Fibroblast of the aortic adventitia (primary cell): ENCODE results near the gene ATPAF1. TPM values are rescaled to one million over a fixed set of nuclear protein-coding genes. Genes with fewer than 3 reads are reported as not detected.
"Not testable (repeated sequence)": the region's sequence is repeated elsewhere in the genome, so short reads cannot be mapped to it uniquely, and the experiment has no call there.

ENCODE experiments used
- DNase-seq: peaks from one replicate; pipeline ENCODE4 v3.0.0-alpha.2; 2010; ENCODE audit warnings: low read depth
- H3K4me3 ChIP-seq: 2 replicates; pipeline ENCODE4 v1.5.1; 2011; ENCODE audit warnings: low read depth, mild to moderate bottlenecking, control low read depth, low read length, moderate library complexity
- CTCF ChIP-seq: IDR thresholded peaks from 2 replicates; pipeline ENCODE4 v1.5.1; 2011; ENCODE audit warnings: mild to moderate bottlenecking, low read length, control low read depth, inconsistent platforms; ENCODE audit not compliant: insufficient read depth
- total RNA-seq: library from RNA; depleted of rRNA; stranded (reverse); fragments of >200 nt; gene quantifications from 2 replicates; pipeline ENCODE4 v1.2.3, GENCODE V29; 2012; ENCODE audit warnings: low replicate concordance

Gene ATPAF1
- total RNA-seq, 1 donor, result 53.5 TPM

- no peak for DNase-seq
- no peak overlapping the region for H3K4me3 ChIP-seq
- TF ChIP-seq CTCF, result no peak
Observed at GRCh38 chr1:46672696-46673095, 4.5 kb upstream of the ATPAF1 start.

GRCh38 chr1:46671554-46671953, 3.4 kb upstream of the ATPAF1 start, which contains the start of gene TEX38:
TEX38 (plus strand) TSS chr1:46671854; CDS start chr1:46671935, 81 bp downstream.
- DNase-seq, result no peak
- H3K4me3 ChIP-seq, result no peak within 1 kb of the TSS
- TF ChIP-seq CTCF, result no peak

- H3K4me3 ChIP-seq, result no peak overlapping the region
- DNase-seq, result no peak
- no peak for TF ChIP-seq CTCF
Observed at GRCh38 chr1:46670134-46670533, 2.0 kb upstream of the ATPAF1 start.

- no peak overlapping the region for H3K4me3 ChIP-seq
- no peak for TF ChIP-seq CTCF
- no peak for DNase-seq
Observed at GRCh38 chr1:46665983-46666382, 2.2 kb downstream of the ATPAF1 start.

GRCh38 chr1:46662919-46663318, 5.2 kb downstream of the ATPAF1 start:
- not testable (repeated sequence) for H3K4me3 ChIP-seq, DNase-seq

GRCh38 chr1:46660116-46660515, 8.0 kb downstream of the ATPAF1 start:
- DNase-seq, H3K4me3 ChIP-seq: not testable (repeated sequence)

GRCh38 chr1:46659307-46659870, 8.8 kb downstream of the ATPAF1 start:
- no peak overlapping the region for H3K4me3 ChIP-seq
- no peak for DNase-seq
- TF ChIP-seq CTCF, result no peak

- DNase-seq, result no peak
- H3K4me3 ChIP-seq, result no peak overlapping the region
- TF ChIP-seq CTCF, result no peak
Observed at GRCh38 chr1:46657775-46658174, 10.4 kb downstream of the ATPAF1 start.
